HepG2 (cell line): ENCODE data around the gene DCTN4. TPM values are rescaled to one million over a fixed set of nuclear protein-coding genes. Genes with fewer than 3 reads are reported as not detected.

ENCODE experiments used
- ATAC-seq: fragments of 200-7000 bp; cut with Tn5 transposase; 3 replicates; pipeline ENCODE4 v1.9.1; 2020; ENCODE audit warnings: mild to moderate bottlenecking, moderate library complexity
- BruUV-seq: library from RNA; stranded (reverse); fragments of 400-500 nt; replicated peaks from 2 replicates; lab custom pipeline; 2021; lab: Mats Ljungman, UMichigan
- CTCF ChIA-PET: fragments of 300-600 bp; formaldehyde crosslinking; extraction: SDS; loops from one replicate; lab custom pipeline; 2021; ENCODE audit warnings: low total read pairs, inconsistent platforms, low intra/inter-chr PET ratio; lab: Yijun Ruan, JAX
- POLR2A ChIA-PET: fragments of 350-600 bp; sonication (Branson Sonifier 250); formaldehyde crosslinking; loops from one replicate; lab custom pipeline; 2020; ENCODE audit warnings: antibody characterized with exemption, inconsistent platforms; lab: Yijun Ruan, JAX
- DNase-seq: peaks from one replicate; pipeline ENCODE4 v3.0.0-alpha.2; 2015; ENCODE audit warnings: low spot score
- FAIRE-seq: peaks from 3 replicates; lab custom pipeline; 2011; peaks lifted over from hg19 to GRCh38; lab: Jason Lieb, UNC
- H2AFZ ChIP-seq: one replicate; pipeline ENCODE4 v1.6.1; 2011; ENCODE audit warnings: low read length, inconsistent platforms
- H3K27ac ChIP-seq: fragments of 300-600 bp; 3 replicates; pipeline ENCODE4 v1.8.0; 2011; ENCODE audit warnings: mixed run types, mild to moderate bottlenecking, mixed read lengths, low read length, inconsistent platforms; ENCODE audit not compliant: insufficient read depth; ENCODE audit errors: extremely low read length
- H3K27me3 ChIP-seq, 2 experiments: fragments of 200-600 bp in 1 of 2; 2 replicates in 1 of 2; 3 replicates in 1 of 2; pipeline versions ENCODE4 v1.6.0 to v1.8.0; 2011; ENCODE audit warnings: low read length in 2 of 2, mild to moderate bottlenecking in 2 of 2, moderate library complexity in 2 of 2, inconsistent platforms in 1 of 2; ENCODE audit not compliant: insufficient read depth in 2 of 2, control insufficient read depth in 1 of 2
- H3K36me3 ChIP-seq, 2 experiments: fragments of 200-600 bp in 1 of 2; replicated peaks in 1 of 2; 2 replicates in 1 of 2; 3 replicates in 1 of 2; pipeline versions ENCODE4 v1.5.1 to v1.8.0; 2011; ENCODE audit warnings: low read length in 2 of 2, inconsistent platforms in 1 of 2; ENCODE audit not compliant: insufficient read depth in 2 of 2, control insufficient read depth in 1 of 2
- H3K4me1 ChIP-seq: 2 replicates; pipeline ENCODE4 v1.5.1; 2012; ENCODE audit warnings: low read length, inconsistent platforms; ENCODE audit not compliant: insufficient read depth
- H3K4me2 ChIP-seq: 2 replicates; pipeline ENCODE4 v1.6.0; 2011; ENCODE audit warnings: low read depth, low read length, inconsistent platforms
- H3K4me3 ChIP-seq, 3 experiments: fragments of 200-600 bp in 1 of 3; sonication (generic), shearing (Covaris generic) in 1 of 3; replicated peaks in 1 of 3; 2 replicates each; pipeline ENCODE4 v1.5.1; 2011 to 2016; ENCODE audit warnings: low read length in 3 of 3, inconsistent platforms in 2 of 3, low read depth in 2 of 3, mild to moderate bottlenecking in 2 of 3, control low read depth in 1 of 3, mixed read lengths in 1 of 3; ENCODE audit not compliant: insufficient read depth in 1 of 3
- H3K79me2 ChIP-seq: one replicate; pipeline ENCODE4 v1.6.1; 2011; ENCODE audit warnings: low read length, inconsistent platforms; ENCODE audit not compliant: insufficient read depth
- H3K9ac ChIP-seq: 2 replicates; pipeline ENCODE4 v1.6.0; 2011; ENCODE audit warnings: mild to moderate bottlenecking, low read depth, low read length, inconsistent platforms; ENCODE audit not compliant: insufficient read depth
- H3K9me3 ChIP-seq: 2 replicates; pipeline ENCODE4 v1.5.1; 2012; ENCODE audit warnings: mild to moderate bottlenecking, low read length
- H4K20me1 ChIP-seq: 2 replicates; pipeline ENCODE4 v1.6.0; 2011; ENCODE audit warnings: inconsistent platforms, mild to moderate bottlenecking, low read length, moderate library complexity; ENCODE audit not compliant: insufficient read depth
- CBX5 ChIP-seq: sonication (generic); formaldehyde crosslinking; IDR thresholded peaks from 2 replicates; pipeline ENCODE4 v1.4.0; 2020; ENCODE audit warnings: missing genetic modification reagents, borderline replicate concordance
- ELF4 ChIP-seq: sonication (generic); formaldehyde crosslinking; IDR thresholded peaks from 2 replicates; pipeline ENCODE4 v1.5.0; 2020; ENCODE audit warnings: missing genetic modification reagents, mild to moderate bottlenecking, moderate library complexity, borderline replicate concordance
- FIP1L1 ChIP-seq: fragments of 200-400 bp; formaldehyde crosslinking; IDR thresholded peaks from 2 replicates; pipeline ENCODE4 v1.6.1; 2018; ENCODE audit warnings: low read depth, mild to moderate bottlenecking, low read length, moderate library complexity, borderline replicate concordance; ENCODE audit not compliant: insufficient read depth
- HNRNPUL1 ChIP-seq: fragments of 200-400 bp; formaldehyde crosslinking; IDR thresholded peaks from 2 replicates; pipeline ENCODE4 v1.6.1; 2017; ENCODE audit warnings: low read depth, mild to moderate bottlenecking, low read length, moderate library complexity
- KLF13 ChIP-seq: sonication (generic); formaldehyde crosslinking; IDR thresholded peaks from 2 replicates; pipeline ENCODE4 v1.4.0; 2020; ENCODE audit warnings: mild to moderate bottlenecking, missing genetic modification reagents
- NFATC3 ChIP-seq: sonication (generic); formaldehyde crosslinking; IDR thresholded peaks from 2 replicates; pipeline ENCODE4 v1.5.1; 2020; ENCODE audit warnings: mild to moderate bottlenecking, missing genetic modification reagents
- NONO ChIP-seq, 2 experiments: fragments of 450-650 bp in 1 of 2; sonication (generic) in 1 of 2; formaldehyde crosslinking in 1 of 2; IDR thresholded peaks in 1 of 2; conservative IDR thresholded peaks in 1 of 2; 2 replicates each; pipeline versions ENCODE4 v1.6.1 to v1.8.0; 2017 to 2022; ENCODE audit warnings: mild to moderate bottlenecking in 1 of 2, missing genetic modification reagents in 1 of 2, moderate library complexity in 1 of 2
- PRMT3 ChIP-seq: sonication (generic); formaldehyde crosslinking; IDR thresholded peaks from 2 replicates; pipeline ENCODE4 v1.8.1; 2022; ENCODE audit warnings: low read depth, mild to moderate bottlenecking, moderate library complexity, missing genetic modification reagents, borderline replicate concordance
- SMARCC2 ChIP-seq: fragments of 450-650 bp; IDR thresholded peaks from 2 replicates; pipeline ENCODE4 v1.6.1; 2017; ENCODE audit warnings: antibody characterized with exemption, mild to moderate bottlenecking
- THYN1 ChIP-seq: sonication (generic); formaldehyde crosslinking; IDR thresholded peaks from 2 replicates; pipeline ENCODE4 v1.8.1; 2023; ENCODE audit warnings: low read depth, mild to moderate bottlenecking, moderate library complexity, missing genetic modification reagents, borderline replicate concordance
- U2AF1 ChIP-seq: fragments of 200-400 bp; formaldehyde crosslinking; optimal IDR thresholded peaks from 2 replicates; pipeline ENCODE3; 2017; ENCODE audit warnings: mild to moderate bottlenecking, low read depth, low read length
- YY1 ChIP-seq: IDR thresholded peaks from 2 replicates; pipeline ENCODE4 v1.6.1; 2011; ENCODE audit warnings: low read length, low read depth, moderate library complexity, mild to moderate bottlenecking; ENCODE audit not compliant: insufficient read depth, insufficient replicate concordance
- ZMAT3 ChIP-seq: sonication (generic); formaldehyde crosslinking; conservative IDR thresholded peaks from 2 replicates; pipeline ENCODE4 v1.7.0; 2021; ENCODE audit warnings: missing genetic modification reagents
- ZNF350 ChIP-seq: sonication (generic); formaldehyde crosslinking; IDR thresholded peaks from 2 replicates; pipeline ENCODE4 v1.4.0; 2020; ENCODE audit warnings: mild to moderate bottlenecking, low read depth, missing genetic modification reagents, borderline replicate concordance
- ZNF512 ChIP-seq: sonication (generic); formaldehyde crosslinking; IDR thresholded peaks from 2 replicates; pipeline ENCODE4 v1.4.0; 2020; ENCODE audit warnings: mild to moderate bottlenecking, missing genetic modification reagents
- ZNF558 ChIP-seq: sonication (generic); formaldehyde crosslinking; IDR thresholded peaks from 2 replicates; pipeline ENCODE4 v1.9.0; 2022; ENCODE audit warnings: mild to moderate bottlenecking, missing genetic modification reagents, borderline replicate concordance
- ZNF670 ChIP-seq: sonication (generic); formaldehyde crosslinking; IDR thresholded peaks from 2 replicates; pipeline ENCODE4 v1.8.0; 2022; ENCODE audit warnings: mild to moderate bottlenecking, missing genetic modification reagents, borderline replicate concordance
- ZNF740 ChIP-seq: sonication (generic); formaldehyde crosslinking; IDR thresholded peaks from 2 replicates; pipeline ENCODE4 v1.4.0; 2020; ENCODE audit warnings: missing genetic modification reagents
- ZNF776 ChIP-seq: sonication (generic); formaldehyde crosslinking; IDR thresholded peaks from 2 replicates; pipeline ENCODE4 v1.4.0; 2020; ENCODE audit warnings: mild to moderate bottlenecking, missing genetic modification reagents
- WGBS: methylation state at CpG from one replicate; pipeline ENCODE4 v1.1.6; 2017; ENCODE audit warnings: low lambda C conversion rate; 5-methylcytosine and 5-hydroxymethylcytosine counted together
- in situ Hi-C: cut with HindIII; loops from 2 replicates; pipeline ENCODE4 v1.10.0; 2017; ENCODE audit warnings: low pct_unique_long_range_greater_than_20kb; ENCODE audit not compliant: extremely low pct_ligation_motif_present
- intact Hi-C: fragments of 100-400 bp; cut with micrococcal nuclease; formaldehyde crosslinking; loops from one replicate; pipeline ENCODE4 v1.10.0; 2022; ENCODE audit not compliant: unreplicated experiment
- polyA plus RNA-seq, 8 experiments: library from polyadenylated mRNA; depleted of rRNA in 3 of 8; stranded (reverse) in 7 of 8; unstranded in 1 of 8; fragments of >200 nt; fragmentation: Illumina TruSeq in 4 of 8; extraction: Trizol in 4 of 8; gene quantifications; 2 replicates each; pipeline versions ENCODE4 v1.2.1 to v1.2.3, GENCODE V29; 2011 to 2016; ENCODE audit warnings: low read depth in 4 of 8, missing spikeins in 1 of 8, mixed read lengths in 1 of 8; ENCODE audit not compliant: insufficient read depth in 1 of 8
- total RNA-seq, 5 experiments: library from RNA; depleted of rRNA; stranded (reverse); fragments of >200 nt; fragmentation: Illumina TruSeq; extraction: Trizol; gene quantifications; 2 replicates each; pipeline ENCODE4 v1.2.3, GENCODE V29; 2016; ENCODE audit warnings: low read depth in 1 of 5

The DCTN4 gene
- total and polyA plus RNA-seq, 2 of the 13 experiments (the other 11 are each of a cell fraction or from before 2014, with no cell fraction given): 24.1 to 26.9 TPM

- intact Hi-C loops (no loop called here), in situ Hi-C loops (loop anchor here (25.0 kb wide), 1 partner anchor 203 kb away; no protein-coding TSS in a partner anchor)
- Histone ChIP-seq H3K27me3 (peaks cover 3 to 24% of the 10 kb centered on the region in 2 experiments; a peak in 4 of 5 replicates), H3K4me3 (no peak overlapping the region), H3K4me1 (no peaks in the 10 kb centered on the region), H3K4me2 (no peak overlapping the region), H3K36me3 (no peaks in the 10 kb centered on the region), H3K9me3 (no peaks in the 10 kb centered on the region), H4K20me1 (no peaks in the 10 kb centered on the region), H2AFZ (no peak overlapping the region), H3K27ac (no peak overlapping the region), H3K9ac (no peak overlapping the region), H3K79me2 (no peaks in the 10 kb centered on the region)
- ChIA-PET CTCF (no interaction called here), POLR2A (no interaction called here)
- FAIRE-seq (no peak), DNase-seq (no peak), ATAC-seq (peak; percentile 64; the same call in 2 of the 3 replicates)
- WGBS: 3% methylated on average over 6 of the region's 12 CpGs
- TF ChIP-seq FIP1L1: no peak
- no peak for TF ChIP-seq PRMT3 (CRISPR knock-in tag)
- TF ChIP-seq ZNF350 (CRISPR knock-in tag): no peak
- TF ChIP-seq NONO (IDR thresholded peaks at IDR 0.05): no peak
- no peak for TF ChIP-seq NONO (CRISPR knock-in tag; conservative IDR thresholded peaks at IDR 0.05)
- no peak for TF ChIP-seq ZNF670
- no peak for TF ChIP-seq ZNF740 (CRISPR knock-in tag)
- TF ChIP-seq ZNF776 (CRISPR knock-in tag): no peak
- no peak for TF ChIP-seq SMARCC2
- TF ChIP-seq ELF4 (CRISPR knock-in tag): no peak
- no peak for TF ChIP-seq ZNF558
- no peak for TF ChIP-seq KLF13 (CRISPR knock-in tag)
- no peak for TF ChIP-seq U2AF1
- no peak for TF ChIP-seq YY1
- TF ChIP-seq NFATC3 (CRISPR knock-in tag): no peak
- TF ChIP-seq ZNF512 (CRISPR knock-in tag): no peak
- TF ChIP-seq HNRNPUL1: no peak
- no peak for TF ChIP-seq CBX5 (CRISPR knock-in tag)
- TF ChIP-seq ZMAT3 (CRISPR knock-in tag): no peak
- no peak for TF ChIP-seq THYN1 (CRISPR knock-in tag)
- no TSS peak for BruUV-seq
Measured at GRCh38 chr5:150665044-150665443, 93.8 kb downstream of the DCTN4 start.
